ENCODE measurements around the gene GPSM1. TPM values are rescaled to one million over a fixed set of nuclear protein-coding genes. Genes with fewer than 3 reads are reported as not detected.

Gene GPSM1
- total RNA-seq, 4 donors from 2014 or later = 10.0 to 14.9 (median 13.0) TPM

DNA sequence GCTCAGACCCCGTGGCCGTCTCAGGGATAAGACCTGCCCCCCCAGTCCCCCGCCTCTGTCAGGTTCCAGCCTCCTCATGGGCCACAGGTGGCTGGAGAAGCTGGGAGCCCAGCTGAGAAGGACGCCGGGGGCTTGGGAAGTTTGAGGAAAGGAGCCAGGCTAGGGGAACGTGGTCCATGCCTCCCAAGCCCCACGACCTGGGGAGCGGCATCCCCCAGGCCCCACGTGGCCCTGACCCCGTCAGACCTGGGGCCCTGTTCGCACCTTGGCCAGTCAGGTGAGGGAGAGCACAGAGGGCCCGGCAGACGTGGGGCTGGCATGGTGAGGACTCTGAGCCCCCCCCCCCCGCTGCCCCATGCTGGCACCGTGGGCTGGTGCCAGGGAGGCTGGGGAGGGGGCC, 3.7 kb downstream of the GPSM1 start:
- peaks cover 0 to 21% of the 10 kb centered on the region in 2 donors for H3K36me3 ChIP-seq
- no peaks in the 10 kb centered on the region for H3K9me3 ChIP-seq
- H3K27ac ChIP-seq = no peak overlapping the region
- no peak for TF ChIP-seq EP300 (IDR thresholded peaks at IDR 0.05)
- TF ChIP-seq POLR2A (IDR thresholded peaks at IDR 0.05) = no peak
- TF ChIP-seq, protein P1, sequence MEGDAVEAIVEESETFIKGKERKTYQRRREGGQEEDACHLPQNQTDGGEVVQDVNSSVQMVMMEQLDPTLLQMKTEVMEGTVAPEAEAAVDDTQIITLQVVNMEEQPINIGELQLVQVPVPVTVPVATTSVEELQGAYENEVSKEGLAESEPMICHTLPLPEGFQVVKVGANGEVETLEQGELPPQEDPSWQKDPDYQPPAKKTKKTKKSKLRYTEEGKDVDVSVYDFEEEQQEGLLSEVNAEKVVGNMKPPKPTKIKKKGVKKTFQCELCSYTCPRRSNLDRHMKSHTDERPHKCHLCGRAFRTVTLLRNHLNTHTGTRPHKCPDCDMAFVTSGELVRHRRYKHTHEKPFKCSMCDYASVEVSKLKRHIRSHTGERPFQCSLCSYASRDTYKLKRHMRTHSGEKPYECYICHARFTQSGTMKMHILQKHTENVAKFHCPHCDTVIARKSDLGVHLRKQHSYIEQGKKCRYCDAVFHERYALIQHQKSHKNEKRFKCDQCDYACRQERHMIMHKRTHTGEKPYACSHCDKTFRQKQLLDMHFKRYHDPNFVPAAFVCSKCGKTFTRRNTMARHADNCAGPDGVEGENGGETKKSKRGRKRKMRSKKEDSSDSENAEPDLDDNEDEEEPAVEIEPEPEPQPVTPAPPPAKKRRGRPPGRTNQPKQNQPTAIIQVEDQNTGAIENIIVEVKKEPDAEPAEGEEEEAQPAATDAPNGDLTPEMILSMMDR (IDR thresholded peaks at IDR 0.05) = no peak
- no peak for TF ChIP-seq POLR2AphosphoS5 (IDR thresholded peaks at IDR 0.05)
- WGBS, 2 donors (ENCODE audit: low coverage in 1 of 2) = no CpG with 5 or more reads among the region's 15 CpGs
- no peaks in the 10 kb centered on the region for H3K27me3 ChIP-seq
- no peak for ATAC-seq
- H3K4me1 ChIP-seq = peaks cover 0 to 45% (median 26%) of the 10 kb centered on the region in 3 donors
- no peak overlapping the region for H3K4me3 ChIP-seq

DNA sequence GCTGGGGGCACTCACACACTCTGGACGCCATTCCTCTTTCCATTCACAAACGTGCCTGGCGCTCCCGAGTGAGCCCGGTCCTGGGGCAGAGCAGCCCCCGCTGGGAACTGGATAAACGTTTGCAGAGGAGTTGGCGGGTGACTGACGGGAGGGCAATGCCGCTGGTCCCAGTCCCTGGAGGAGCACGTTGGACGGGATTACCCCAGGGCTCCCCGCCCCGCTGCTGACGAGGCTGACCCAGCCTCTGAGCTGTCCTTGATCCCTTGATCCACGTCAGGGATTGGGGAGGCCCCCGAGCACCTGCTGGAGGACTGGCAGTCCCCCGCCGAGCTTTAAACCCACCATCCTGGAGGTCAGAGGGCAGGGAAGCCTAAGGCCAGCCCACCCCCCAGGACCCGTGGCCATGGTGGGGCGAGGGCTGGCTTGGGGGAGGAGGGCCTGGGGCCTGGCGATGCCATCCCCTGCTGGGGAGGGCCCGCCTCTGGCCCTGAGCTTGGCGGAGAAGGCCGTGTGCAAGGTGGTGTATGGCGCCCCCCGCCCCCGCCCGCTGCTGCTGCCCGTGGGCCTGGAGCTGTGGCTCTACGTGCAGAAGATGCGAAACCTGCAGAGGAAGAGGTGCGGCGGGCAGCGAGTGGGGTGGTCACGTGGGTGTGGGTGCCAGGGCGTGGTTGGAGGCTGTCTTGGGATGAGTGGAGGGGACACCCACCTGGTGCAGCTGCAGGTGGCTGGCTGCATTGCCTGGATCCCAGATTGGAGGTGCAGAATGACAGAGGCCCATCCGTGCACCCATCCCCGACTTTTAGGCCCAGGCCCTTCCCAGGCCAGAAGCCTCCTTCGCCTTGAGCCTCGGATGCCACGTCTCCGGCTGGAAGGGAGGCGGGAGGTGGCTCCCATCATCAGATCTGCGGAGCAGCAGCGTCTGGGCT, 4.5 kb downstream of the GPSM1 start:
- 80% methylated on average over 1 of the region's 46 CpGs; no CpG with 5 or more reads in 1 of the 2 donors for WGBS, 2 donors (ENCODE audit: low coverage in 1 of 2)
- no peak overlapping the region for H3K27ac ChIP-seq
- H3K4me1 ChIP-seq = peaks cover 0 to 37% (median 19%) of the 10 kb centered on the region in 3 donors
- no peak overlapping the region for H3K4me3 ChIP-seq
- ATAC-seq = no peak
- no peaks in the 10 kb centered on the region for H3K27me3 ChIP-seq
- H3K9me3 ChIP-seq = no peaks in the 10 kb centered on the region
- H3K36me3 ChIP-seq = peaks cover 0 to 29% of the 10 kb centered on the region in 2 donors
- TF ChIP-seq, protein P1 (IDR thresholded peaks at IDR 0.05) = no peak
- TF ChIP-seq EP300 (IDR thresholded peaks at IDR 0.05) = no peak
- no peak for TF ChIP-seq POLR2AphosphoS5 (IDR thresholded peaks at IDR 0.05)
- no peak for TF ChIP-seq POLR2A (IDR thresholded peaks at IDR 0.05)

DNA sequence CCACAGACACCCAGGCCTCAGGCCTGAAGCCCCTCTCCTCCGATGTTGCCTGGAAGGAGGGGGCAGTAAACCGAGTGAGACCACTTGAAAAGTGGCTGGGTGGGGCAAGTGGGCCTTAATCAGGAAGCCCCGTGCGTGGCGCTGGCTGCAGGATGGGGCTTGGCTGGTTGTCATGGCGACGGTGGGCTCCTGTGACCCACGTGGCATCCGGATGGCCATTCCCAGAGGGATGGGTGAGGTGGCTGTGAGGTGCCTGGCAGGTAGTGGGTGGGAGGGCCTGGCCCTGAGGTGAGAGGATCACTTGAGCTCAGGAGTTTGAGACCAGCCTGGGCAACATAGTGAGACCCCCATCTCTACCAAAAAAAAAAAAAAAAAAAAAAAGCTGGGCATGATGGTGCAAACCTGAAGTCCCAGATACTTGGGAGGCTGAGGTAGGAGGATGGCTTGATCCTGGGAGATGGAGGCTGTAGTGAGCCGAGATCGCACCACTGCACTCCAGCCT, 5.2 kb downstream of the GPSM1 start:
- Histone ChIP-seq H3K9me3 (no peaks in the 10 kb centered on the region), H3K4me3 (no peak overlapping the region), H3K27ac (no peak overlapping the region), H3K36me3 (peaks cover 0 to 36% of the 10 kb centered on the region in 2 donors), H3K27me3 (no peaks in the 10 kb centered on the region), H3K4me1 (peaks cover 0 to 33% (median 16%) of the 10 kb centered on the region in 3 donors)
- WGBS, 2 donors (ENCODE audit: low coverage in 1 of 2) = 75 to 76% methylated on average over 2 of the region's 11 CpGs
- ATAC-seq = no peak
- TF ChIP-seq POLR2A (IDR thresholded peaks at IDR 0.05) (no peak), EP300 (IDR thresholded peaks at IDR 0.05) (no peak), POLR2AphosphoS5 (IDR thresholded peaks at IDR 0.05) (no peak)
- TF ChIP-seq, protein P1 (IDR thresholded peaks at IDR 0.05) = no peak

DNA sequence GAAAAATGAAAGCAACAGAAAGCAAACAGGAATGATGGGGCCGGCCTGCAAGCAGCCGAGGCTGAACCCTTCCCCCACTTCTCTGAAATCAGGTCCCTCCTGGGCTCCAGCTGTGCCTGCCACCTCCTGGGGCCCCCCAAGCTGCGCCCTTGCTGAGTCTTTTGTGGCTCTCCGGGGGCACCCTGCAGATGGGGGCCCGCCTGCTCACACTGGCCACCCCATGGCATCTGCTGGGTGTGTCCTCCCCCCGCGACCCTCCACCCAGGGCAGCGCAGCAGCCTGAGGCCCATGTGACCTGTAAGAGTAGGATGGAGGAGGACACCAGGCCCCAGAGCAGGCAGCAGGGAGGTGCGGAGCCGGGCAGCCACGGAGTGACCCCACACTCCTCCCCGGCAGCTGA, 5.7 kb downstream of the GPSM1 start:
- Histone ChIP-seq H3K27ac (no peak overlapping the region), H3K4me3 (no peak overlapping the region), H3K9me3 (no peaks in the 10 kb centered on the region), H3K4me1 (peaks cover 0 to 29% (median 14%) of the 10 kb centered on the region in 3 donors), H3K36me3 (peaks cover 0 to 42% of the 10 kb centered on the region in 2 donors), H3K27me3 (no peaks in the 10 kb centered on the region)
- TF ChIP-seq, protein P1 (IDR thresholded peaks at IDR 0.05) = no peak
- TF ChIP-seq EP300 (IDR thresholded peaks at IDR 0.05) (no peak), POLR2AphosphoS5 (IDR thresholded peaks at IDR 0.05) (no peak), POLR2A (IDR thresholded peaks at IDR 0.05) (no peak)
- WGBS, 2 donors (ENCODE audit: low coverage in 1 of 2) = 82% methylated on average over 2 of the region's 12 CpGs; no CpG with 5 or more reads in 1 of the 2 donors
- no peak for ATAC-seq
